CD4-positive, alpha-beta T cell (primary cell): ENCODE results near the gene RNU6-1. TPM values are rescaled to one million over a fixed set of nuclear protein-coding genes. Genes with fewer than 3 reads are reported as not detected.

Source experiments
- ATAC-seq: fragments of 200-7000 bp; cut with Tn5 transposase; one replicate; pipeline ENCODE4 v1.10.0; 2022; ENCODE audit warnings: mild to moderate bottlenecking; ENCODE audit not compliant: poor library complexity
- CTCF ChIA-PET: fragments of 350-600 bp; sonication (Branson Sonifier 250); formaldehyde crosslinking; loops from one replicate; lab custom pipeline; 2021; ENCODE audit warnings: antibody characterized with exemption, inconsistent platforms; lab: Charles Lee
- POLR2A ChIA-PET: fragments of 350-600 bp; sonication (Branson Sonifier 250); formaldehyde crosslinking; loops from one replicate; lab custom pipeline; 2021; ENCODE audit warnings: antibody characterized with exemption, inconsistent platforms; lab: Charles Lee
- DNase-seq, 14 experiments: peaks; one replicate each; pipeline ENCODE4 v3.0.0-alpha.2; 2013 to 2020; ENCODE audit warnings: mixed read lengths in 2 of 14
- H3K27ac ChIP-seq, 2 donors: one replicate each; pipeline versions ENCODE4 v1.5.1 to v1.7.0; 2013; ENCODE audit warnings: low read length in 2 of 2, low read depth in 1 of 2, mild to moderate bottlenecking in 1 of 2
- H3K27me3 ChIP-seq, 2 experiments: 1 replicate in 1 of 2; 2 replicates in 1 of 2; pipeline versions ENCODE4 v1.6.1 to v1.7.0; 2013; ENCODE audit warnings: low read length in 2 of 2, control low read depth in 1 of 2, mild to moderate bottlenecking in 1 of 2, moderate library complexity in 1 of 2; ENCODE audit not compliant: insufficient read depth in 2 of 2, control insufficient read depth in 1 of 2
- H3K36me3 ChIP-seq: one replicate; pipeline ENCODE4 v1.6.1; 2013; ENCODE audit warnings: low read length, control low read depth; ENCODE audit not compliant: insufficient read depth
- H3K4me1 ChIP-seq: one replicate; pipeline ENCODE4 v1.6.1; 2013; ENCODE audit warnings: low read length, control low read depth; ENCODE audit not compliant: insufficient read depth
- H3K4me3 ChIP-seq: one replicate; pipeline ENCODE4 v1.5.1; 2013; ENCODE audit warnings: mild to moderate bottlenecking, low read length, moderate library complexity
- H3K9me3 ChIP-seq, 2 experiments: 1 replicate in 1 of 2; 2 replicates in 1 of 2; pipeline versions ENCODE4 v1.6.1 to v1.7.0; 2013; ENCODE audit warnings: low read length in 2 of 2, mild to moderate bottlenecking in 2 of 2, control low read depth in 1 of 2, moderate library complexity in 1 of 2; ENCODE audit not compliant: control insufficient read depth in 1 of 2, insufficient read depth in 1 of 2
- H3K27ac Mint-ChIP-seq: one replicate; pipeline ENCODE4 v1.8.0; 2020; ENCODE audit warnings: mixed read lengths
- H3K27me3 Mint-ChIP-seq: one replicate; pipeline ENCODE4 v1.8.0; 2021; ENCODE audit warnings: mixed read lengths
- H3K36me3 Mint-ChIP-seq: one replicate; pipeline ENCODE4 v1.8.0; 2021; ENCODE audit warnings: low read depth, mixed read lengths
- H3K4me1 Mint-ChIP-seq: one replicate; pipeline ENCODE4 v1.8.0; 2021; ENCODE audit warnings: low read depth, mixed read lengths
- H3K4me3 Mint-ChIP-seq: one replicate; pipeline ENCODE4 v1.8.0; 2020; ENCODE audit warnings: mild to moderate bottlenecking, mixed read lengths
- H3K9me3 Mint-ChIP-seq: one replicate; pipeline ENCODE4 v1.8.0; 2020; ENCODE audit warnings: mixed read lengths
- intact Hi-C, 2 experiments: fragments of 100-400 bp; cut with DNase I in 1 of 2; cut with micrococcal nuclease in 1 of 2; formaldehyde crosslinking; loops; one replicate each; pipeline versions ENCODE4 v1.15.1 to v1.9.0; 2023 to 2025; cut with DNase I, micrococcal nuclease
- total RNA-seq, 174 experiments: library from RNA in 2 of 174; stranded (reverse) in 2 of 174; gene quantifications; one replicate each; pipeline ENCODE4 v1.2.3 and lab custom pipeline; 2021 to 2026
- TF ChIP-seq, protein P1 (sequence below): fragments of 200-600 bp; IDR thresholded peaks from one replicate; pipeline ENCODE4 v1.8.0; 2022; ENCODE audit warnings: antibody characterized with exemption, mild to moderate bottlenecking

Gene RNU6-1
- total RNA-seq, 2 experiments from 2014 or later = not detected

DNA sequence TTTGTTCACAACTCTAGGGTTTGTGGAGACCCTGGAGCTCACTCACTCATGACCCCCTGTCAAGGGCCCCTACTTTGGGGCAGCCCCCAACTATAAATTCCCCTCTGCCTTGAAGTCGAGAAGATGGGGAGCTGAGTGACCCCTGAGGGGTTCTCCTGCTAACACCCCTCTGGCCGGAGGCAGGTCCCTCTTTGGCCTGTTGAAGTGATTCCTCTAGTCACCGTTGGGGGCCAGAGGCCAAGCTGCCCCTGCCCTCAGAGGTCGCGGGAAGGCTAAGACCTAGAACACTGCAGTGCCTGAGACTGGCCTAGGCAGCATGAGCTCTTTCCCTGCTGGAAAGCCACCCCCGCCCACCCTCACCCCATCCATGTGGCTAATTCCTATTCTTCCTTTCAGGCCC lies 30.0 kb downstream of the RNU6-1 start:
- H3K4me3 Mint-ChIP-seq = no peak overlapping the region
- no peaks in the 10 kb centered on the region for H3K27me3 ChIP-seq
- H3K9me3 ChIP-seq = peaks cover 0 to 15% of the 10 kb centered on the region in 2 experiments
- ATAC-seq = no peak
- TF ChIP-seq, protein P1, sequence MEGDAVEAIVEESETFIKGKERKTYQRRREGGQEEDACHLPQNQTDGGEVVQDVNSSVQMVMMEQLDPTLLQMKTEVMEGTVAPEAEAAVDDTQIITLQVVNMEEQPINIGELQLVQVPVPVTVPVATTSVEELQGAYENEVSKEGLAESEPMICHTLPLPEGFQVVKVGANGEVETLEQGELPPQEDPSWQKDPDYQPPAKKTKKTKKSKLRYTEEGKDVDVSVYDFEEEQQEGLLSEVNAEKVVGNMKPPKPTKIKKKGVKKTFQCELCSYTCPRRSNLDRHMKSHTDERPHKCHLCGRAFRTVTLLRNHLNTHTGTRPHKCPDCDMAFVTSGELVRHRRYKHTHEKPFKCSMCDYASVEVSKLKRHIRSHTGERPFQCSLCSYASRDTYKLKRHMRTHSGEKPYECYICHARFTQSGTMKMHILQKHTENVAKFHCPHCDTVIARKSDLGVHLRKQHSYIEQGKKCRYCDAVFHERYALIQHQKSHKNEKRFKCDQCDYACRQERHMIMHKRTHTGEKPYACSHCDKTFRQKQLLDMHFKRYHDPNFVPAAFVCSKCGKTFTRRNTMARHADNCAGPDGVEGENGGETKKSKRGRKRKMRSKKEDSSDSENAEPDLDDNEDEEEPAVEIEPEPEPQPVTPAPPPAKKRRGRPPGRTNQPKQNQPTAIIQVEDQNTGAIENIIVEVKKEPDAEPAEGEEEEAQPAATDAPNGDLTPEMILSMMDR = no peak
- peaks cover 2% of the 10 kb centered on the region for H3K36me3 ChIP-seq
- intact Hi-C loops = no loop called here
- H3K27ac Mint-ChIP-seq = no peak overlapping the region
- no peaks in the 10 kb centered on the region for H3K9me3 Mint-ChIP-seq
- DNase-seq = no peak
- ChIA-PET POLR2A (no interaction called here), CTCF (no interaction called here)
- H3K4me3 ChIP-seq = no peak overlapping the region
- H3K27ac ChIP-seq = no peak overlapping the region
- peaks cover 23% of the 10 kb centered on the region for H3K36me3 Mint-ChIP-seq
- H3K27me3 Mint-ChIP-seq = peaks cover 4% of the 10 kb centered on the region
- H3K4me1 Mint-ChIP-seq = no peaks in the 10 kb centered on the region
- H3K4me1 ChIP-seq = no peaks in the 10 kb centered on the region

DNA sequence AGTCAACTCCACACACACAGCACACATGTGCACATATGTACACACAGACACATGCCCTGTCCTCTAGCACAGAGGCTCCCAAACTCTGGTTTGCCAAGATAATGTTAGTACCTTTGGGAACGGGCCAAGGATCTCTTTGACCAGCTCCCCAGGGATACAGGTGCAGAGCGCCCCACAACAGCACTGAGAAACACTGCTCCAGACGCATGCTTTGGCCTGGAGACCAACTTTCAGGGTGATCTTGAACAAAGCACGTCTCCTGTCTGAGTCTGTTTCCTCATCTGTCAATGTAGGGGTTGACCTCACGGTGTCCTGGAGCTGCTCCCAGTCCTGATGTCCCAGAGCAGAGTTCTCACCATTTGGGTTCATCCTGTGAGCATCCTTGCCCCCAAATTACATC lies 30.4 kb downstream of the RNU6-1 start:
- Mint-ChIP-seq H3K36me3 (peaks cover 23% of the 10 kb centered on the region), H3K27me3 (peaks cover 4% of the 10 kb centered on the region), H3K4me3 (no peak overlapping the region), H3K4me1 (no peaks in the 10 kb centered on the region), H3K27ac (no peak overlapping the region), H3K9me3 (no peaks in the 10 kb centered on the region)
- H3K4me1 ChIP-seq = no peaks in the 10 kb centered on the region
- TF ChIP-seq, protein P1 = no peak
- ATAC-seq (no peak), DNase-seq (no peak)
- ChIA-PET CTCF (no interaction called here), POLR2A (no interaction called here)
- peaks cover 2% of the 10 kb centered on the region for H3K36me3 ChIP-seq
- intact Hi-C loops = no loop called here
- H3K27ac ChIP-seq = no peak overlapping the region
- H3K9me3 ChIP-seq = peaks cover 0 to 13% of the 10 kb centered on the region in 2 experiments
- no peak overlapping the region for H3K4me3 ChIP-seq
- no peaks in the 10 kb centered on the region for H3K27me3 ChIP-seq

DNA sequence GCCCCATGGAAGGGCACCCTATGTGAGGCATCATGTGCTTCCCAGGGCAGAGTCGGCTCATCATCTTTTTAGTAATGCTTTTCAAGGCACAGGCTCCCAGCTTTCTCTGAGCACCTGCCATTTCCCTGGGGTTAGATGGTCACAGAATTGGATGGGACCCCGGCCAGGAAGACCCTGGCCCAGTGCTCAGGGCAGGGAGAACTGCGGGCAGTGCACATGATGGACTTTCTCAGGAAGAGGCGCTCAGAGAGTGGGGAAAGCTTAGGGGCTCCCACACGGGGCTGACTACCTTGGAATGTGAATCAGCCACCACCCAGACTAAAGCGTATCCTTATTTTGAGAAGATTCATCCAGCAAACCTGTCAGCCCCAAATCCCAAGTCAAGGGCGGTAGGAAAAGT lies 31.0 kb downstream of the RNU6-1 start:
- Mint-ChIP-seq H3K27ac (no peak overlapping the region), H3K27me3 (peaks cover 4% of the 10 kb centered on the region), H3K4me3 (no peak overlapping the region), H3K4me1 (no peaks in the 10 kb centered on the region), H3K9me3 (no peaks in the 10 kb centered on the region), H3K36me3 (peaks cover 23% of the 10 kb centered on the region)
- ChIA-PET POLR2A (no interaction called here), CTCF (no interaction called here)
- ATAC-seq = no peak
- TF ChIP-seq, protein P1 = no peak
- Histone ChIP-seq H3K36me3 (peaks cover 2% of the 10 kb centered on the region), H3K9me3 (peaks cover 0 to 13% of the 10 kb centered on the region in 2 experiments), H3K4me1 (no peaks in the 10 kb centered on the region), H3K4me3 (no peak overlapping the region), H3K27me3 (no peaks in the 10 kb centered on the region), H3K27ac (no peak overlapping the region)
- no peak for DNase-seq
- intact Hi-C loops = no loop called here
